ENCODE data around the gene CNNM4. TPM values are rescaled to one million over a fixed set of nuclear protein-coding genes. Genes with fewer than 3 reads are reported as not detected.

Gene CNNM4
- total RNA-seq, 1 donor, result 5.5 TPM

DNA sequence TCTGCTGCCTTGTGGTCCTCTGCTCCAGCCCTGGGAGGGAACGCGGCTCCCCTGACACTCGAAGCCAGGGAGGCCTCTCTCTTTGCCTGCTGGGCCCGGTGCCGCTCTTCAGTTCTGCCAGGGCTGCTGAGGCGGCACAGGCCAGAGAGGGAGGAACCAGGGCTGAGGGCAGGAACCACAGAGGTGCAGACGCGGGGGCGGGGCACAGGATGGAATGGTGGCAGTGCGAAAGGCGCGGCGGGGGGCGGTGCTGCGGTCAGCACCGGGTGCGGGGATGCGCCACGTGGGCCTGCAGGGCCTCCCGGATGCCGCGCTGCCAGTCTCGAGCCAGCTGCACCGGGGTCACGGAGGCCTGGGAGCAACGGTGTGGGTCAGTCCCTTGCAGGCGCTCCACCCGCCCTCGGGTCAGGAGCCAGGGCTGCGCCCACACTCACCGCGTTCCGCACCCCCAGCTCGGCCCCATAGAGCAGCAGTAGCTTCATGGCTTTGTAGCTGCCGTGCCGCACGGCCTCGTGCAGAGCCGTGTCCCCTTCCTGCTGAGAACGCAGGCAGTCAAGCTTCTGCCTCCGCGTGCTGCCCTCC lies 78.7 kb downstream of the CNNM4 start:
- Histone ChIP-seq H3K9me3 (ENCODE audit: low read depth, low read length) (no peaks in the 10 kb centered on the region), H3K4me3 (ENCODE audit: low read length) (no peak overlapping the region), H3K27me3 (ENCODE audit: insufficient read depth, low read length) (no peaks in the 10 kb centered on the region), H3K4me1 (ENCODE audit: insufficient read depth, low read length) (peaks cover 18% of the 10 kb centered on the region)

DNA sequence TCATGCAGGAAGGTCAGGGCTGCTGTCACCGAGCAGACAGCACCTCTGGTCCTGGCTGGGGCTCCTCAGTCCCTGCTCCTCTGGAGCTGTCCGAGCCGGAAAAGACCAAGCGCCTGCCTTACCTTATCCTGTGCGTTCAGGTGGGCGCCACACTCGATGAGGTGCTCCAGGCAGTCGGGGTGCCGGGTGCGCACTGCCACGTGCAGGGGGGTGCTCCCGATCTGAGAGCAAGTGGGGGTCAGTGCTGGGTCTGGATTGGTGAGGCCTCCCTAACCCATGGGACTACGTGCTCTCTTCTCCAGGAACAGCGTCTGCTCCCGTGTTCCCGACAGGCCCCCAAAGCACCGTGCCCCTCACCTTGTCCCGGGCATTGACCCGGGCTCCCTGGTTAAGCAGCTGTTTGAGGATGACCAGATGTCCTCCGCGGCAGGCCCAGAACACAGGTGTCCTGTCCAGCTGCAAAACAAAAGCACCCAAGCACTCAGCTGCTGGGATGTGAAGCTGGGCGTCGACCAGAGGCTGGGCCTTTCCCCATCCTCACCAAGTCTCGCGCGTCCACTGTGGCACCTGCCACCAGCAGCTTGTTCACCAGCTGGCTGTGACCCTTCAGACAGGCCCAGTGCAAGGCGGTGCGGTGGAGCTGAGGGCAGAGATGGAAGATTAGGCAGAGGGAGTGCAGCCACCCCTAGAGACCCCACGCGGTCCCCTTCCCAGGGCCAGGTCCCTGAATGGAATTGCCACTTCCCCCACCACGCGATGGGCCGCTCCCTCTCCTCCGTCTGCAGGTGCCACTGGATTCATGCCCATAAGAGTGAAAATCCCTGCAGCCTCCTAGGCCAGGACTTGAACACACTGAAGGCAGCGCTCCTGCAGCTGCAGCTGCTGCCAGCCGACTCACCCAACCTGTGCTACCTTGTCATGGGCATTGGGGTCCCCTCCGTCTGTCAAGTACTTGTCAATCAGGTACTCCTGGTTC lies 79.5 kb downstream of the CNNM4 start:
- Histone ChIP-seq H3K9me3 (ENCODE audit: low read depth, low read length) (no peaks in the 10 kb centered on the region), H3K4me3 (ENCODE audit: low read length) (no peak overlapping the region), H3K27me3 (ENCODE audit: insufficient read depth, low read length) (no peaks in the 10 kb centered on the region), H3K4me1 (ENCODE audit: insufficient read depth, low read length) (peaks cover 18% of the 10 kb centered on the region)

DNA sequence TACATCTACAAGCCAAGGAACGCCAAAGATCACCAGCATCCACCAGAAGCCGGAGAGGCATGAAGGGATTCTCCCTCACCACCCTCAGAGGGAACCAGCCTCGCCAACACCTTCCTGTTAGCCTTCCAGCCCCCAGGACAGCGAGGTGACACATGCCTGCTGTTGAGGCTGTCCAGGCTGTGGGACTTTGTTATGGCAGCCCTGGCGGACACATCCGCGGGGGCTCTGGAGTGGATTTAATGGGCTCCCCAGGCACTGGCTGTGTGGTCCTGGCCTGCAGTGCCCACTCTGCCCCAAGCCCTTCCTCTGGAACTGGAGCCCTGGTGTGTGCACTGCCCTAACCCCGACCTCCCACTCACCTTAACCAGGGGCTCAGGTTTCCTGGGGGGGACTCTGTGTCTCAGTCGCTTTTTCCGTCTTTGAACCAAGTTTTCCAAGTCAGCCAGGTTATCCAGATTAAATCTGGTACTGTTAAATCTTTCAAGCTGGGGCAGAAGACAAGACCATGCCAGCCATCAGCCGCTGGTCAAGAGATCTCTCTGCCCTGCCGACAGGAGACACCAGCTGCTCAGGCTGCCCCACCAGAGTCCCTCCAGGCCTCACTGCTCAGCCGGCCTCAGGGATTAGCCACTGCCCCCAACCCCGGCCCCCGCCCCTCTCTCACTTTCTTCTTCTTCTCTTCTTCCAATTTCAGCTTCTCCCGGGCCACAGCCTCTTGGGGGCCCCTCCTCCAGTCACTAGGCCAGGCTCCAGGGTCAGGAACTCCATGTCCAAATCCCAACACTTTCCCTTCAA lies 81.2 kb downstream of the CNNM4 start:
- Histone ChIP-seq H3K4me3 (ENCODE audit: low read length) (no peak overlapping the region), H3K27me3 (ENCODE audit: insufficient read depth, low read length) (no peaks in the 10 kb centered on the region), H3K4me1 (ENCODE audit: insufficient read depth, low read length) (peaks cover 18% of the 10 kb centered on the region), H3K9me3 (ENCODE audit: low read depth, low read length) (no peaks in the 10 kb centered on the region)

DNA sequence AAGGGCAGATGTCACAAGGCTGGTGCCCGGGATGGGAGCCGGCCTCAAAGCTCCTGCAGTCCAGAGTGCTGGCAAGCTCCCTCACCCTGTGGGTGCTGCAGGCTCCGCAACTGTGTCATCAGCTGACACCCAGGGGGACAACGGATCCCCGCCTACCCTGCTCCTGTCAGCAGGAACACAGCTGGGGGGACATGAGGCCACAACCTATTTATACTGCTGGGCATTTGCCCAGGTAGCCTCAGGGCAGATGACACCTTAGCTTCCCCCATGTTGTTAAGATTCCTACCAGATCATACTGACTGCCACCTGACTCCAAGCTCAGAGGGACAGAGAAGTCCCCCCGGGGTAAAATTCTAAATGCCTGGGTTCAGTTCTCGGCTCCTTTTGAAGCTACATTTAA lies 81.9 kb downstream of the CNNM4 start:
- no peaks in the 10 kb centered on the region for H3K9me3 ChIP-seq (ENCODE audit: low read depth, low read length)
- H3K4me1 ChIP-seq (ENCODE audit: insufficient read depth, low read length), result peaks cover 18% of the 10 kb centered on the region
- H3K4me3 ChIP-seq (ENCODE audit: low read length), result no peak overlapping the region
- no peaks in the 10 kb centered on the region for H3K27me3 ChIP-seq (ENCODE audit: insufficient read depth, low read length)

DNA sequence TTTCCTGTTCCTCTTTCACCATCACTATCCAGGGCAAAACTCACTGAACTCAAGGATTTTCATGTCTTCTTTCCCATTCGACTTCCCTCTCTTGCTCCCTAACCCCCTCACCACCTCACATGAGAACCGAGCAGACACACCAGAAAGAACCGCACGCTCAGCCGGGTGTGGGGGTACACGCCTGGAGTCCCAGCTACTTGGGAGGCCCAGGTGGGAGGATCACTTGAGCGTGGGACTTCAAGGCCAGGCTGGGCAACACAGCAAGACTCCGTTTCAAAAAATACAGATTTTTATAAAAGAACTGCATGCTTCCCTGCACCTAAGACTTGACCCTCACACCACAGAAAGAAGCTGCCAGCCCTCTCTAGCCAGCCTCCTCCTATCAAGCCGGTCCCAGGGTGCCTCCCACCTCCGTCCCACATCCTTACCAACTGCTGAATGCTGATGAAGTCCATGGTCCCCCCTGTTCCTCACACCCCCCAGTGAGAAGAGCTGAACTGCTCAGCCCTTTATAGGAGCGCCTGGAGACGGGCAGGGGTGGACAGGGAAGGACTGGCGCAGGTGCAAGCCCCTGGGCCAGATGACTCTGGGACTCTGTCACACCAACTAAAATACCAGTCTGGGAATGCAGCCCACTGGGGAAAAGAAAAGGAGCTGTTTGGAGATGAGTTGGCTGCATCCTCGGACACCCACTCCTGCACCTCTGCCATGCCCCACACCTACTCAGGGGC lies 83.0 kb downstream of the CNNM4 start, which contains the start of gene ANKRD23:
Gene ANKRD23, minus strand, starts transcription at position 484 of the 731 bp plus-strand sequence. Its CDS starts 29 bp downstream, at position 455.
- Histone ChIP-seq H3K4me3 (ENCODE audit: low read length) (no peak within 1 kb of the TSS), H3K9me3 (ENCODE audit: low read depth, low read length) (no peaks in the 10 kb centered on the region), H3K4me1 (ENCODE audit: insufficient read depth, low read length) (peaks cover 16% of the 10 kb centered on the region), H3K27me3 (ENCODE audit: insufficient read depth, low read length) (no peaks in the 10 kb centered on the region)

DNA sequence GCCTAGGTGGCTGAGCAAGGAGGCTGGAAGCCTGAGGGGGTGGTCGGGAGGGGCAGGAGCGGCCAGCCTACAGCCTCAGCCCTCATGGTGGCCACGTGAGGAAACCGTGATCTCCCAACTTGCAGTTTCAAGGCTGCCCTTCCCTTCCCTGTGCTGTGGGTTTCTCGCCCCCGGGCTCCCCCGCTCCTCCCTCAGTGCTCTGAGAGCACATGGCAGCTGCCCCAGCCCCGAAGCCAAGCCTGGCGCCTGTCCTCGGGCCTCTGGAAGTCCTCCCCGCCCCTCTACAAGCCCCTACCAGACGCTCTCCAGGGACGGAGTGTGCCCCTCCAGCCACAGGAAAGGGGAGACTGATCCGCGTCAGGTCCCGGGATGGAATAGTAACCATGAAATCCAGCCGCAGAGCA lies 83.7 kb downstream of the CNNM4 start:
- Histone ChIP-seq H3K4me3 (ENCODE audit: low read length) (no peak overlapping the region), H3K27me3 (ENCODE audit: insufficient read depth, low read length) (no peaks in the 10 kb centered on the region), H3K4me1 (ENCODE audit: insufficient read depth, low read length) (peaks cover 8% of the 10 kb centered on the region), H3K9me3 (ENCODE audit: low read depth, low read length) (no peaks in the 10 kb centered on the region)

DNA sequence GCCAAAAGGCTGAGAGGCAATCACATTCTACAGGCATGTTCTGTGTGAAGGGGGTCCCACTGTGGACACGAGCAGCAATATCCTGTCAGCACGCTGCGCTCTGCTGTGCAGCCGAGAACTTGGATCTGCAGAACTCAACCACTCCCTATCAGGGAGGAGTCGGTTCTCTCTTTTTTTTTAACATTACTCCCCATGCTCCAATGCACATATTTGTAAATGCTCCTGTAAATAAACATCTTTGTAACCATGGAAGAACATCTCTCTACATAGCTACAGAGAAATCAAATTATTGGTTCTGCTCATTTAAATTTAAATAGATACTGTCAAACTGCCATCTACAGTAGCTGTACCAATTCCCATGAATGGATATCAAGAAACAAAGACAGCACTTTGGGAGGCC lies 86.1 kb downstream of the CNNM4 start:
- no peaks in the 10 kb centered on the region for H3K9me3 ChIP-seq (ENCODE audit: low read depth, low read length)
- no peaks in the 10 kb centered on the region for H3K4me1 ChIP-seq (ENCODE audit: insufficient read depth, low read length)
- no peak overlapping the region for H3K4me3 ChIP-seq (ENCODE audit: low read length)
- no peaks in the 10 kb centered on the region for H3K27me3 ChIP-seq (ENCODE audit: insufficient read depth, low read length)

DNA sequence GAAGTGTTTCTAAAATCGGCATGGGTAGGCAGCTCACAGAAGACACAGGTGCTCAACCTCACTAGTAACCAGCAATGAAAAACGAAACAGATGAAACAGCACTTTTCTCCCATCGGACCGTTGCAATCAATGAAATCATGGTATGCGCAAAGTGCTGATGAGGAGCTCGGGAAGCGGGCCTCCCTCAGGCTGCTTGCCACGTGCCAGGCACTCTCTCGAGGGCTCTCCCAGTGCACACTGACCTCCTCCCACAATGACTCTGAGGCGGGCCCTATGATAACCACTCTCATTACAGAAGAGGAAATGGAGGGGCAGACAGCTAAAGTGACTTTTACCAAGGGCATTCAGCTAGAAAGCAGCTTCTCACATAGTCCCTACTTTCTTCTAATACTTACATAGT lies 86.9 kb downstream of the CNNM4 start:
- Histone ChIP-seq H3K4me3 (ENCODE audit: low read length) (no peak overlapping the region), H3K9me3 (ENCODE audit: low read depth, low read length) (no peaks in the 10 kb centered on the region), H3K27me3 (ENCODE audit: insufficient read depth, low read length) (no peaks in the 10 kb centered on the region), H3K4me1 (ENCODE audit: insufficient read depth, low read length) (no peaks in the 10 kb centered on the region)

DNA sequence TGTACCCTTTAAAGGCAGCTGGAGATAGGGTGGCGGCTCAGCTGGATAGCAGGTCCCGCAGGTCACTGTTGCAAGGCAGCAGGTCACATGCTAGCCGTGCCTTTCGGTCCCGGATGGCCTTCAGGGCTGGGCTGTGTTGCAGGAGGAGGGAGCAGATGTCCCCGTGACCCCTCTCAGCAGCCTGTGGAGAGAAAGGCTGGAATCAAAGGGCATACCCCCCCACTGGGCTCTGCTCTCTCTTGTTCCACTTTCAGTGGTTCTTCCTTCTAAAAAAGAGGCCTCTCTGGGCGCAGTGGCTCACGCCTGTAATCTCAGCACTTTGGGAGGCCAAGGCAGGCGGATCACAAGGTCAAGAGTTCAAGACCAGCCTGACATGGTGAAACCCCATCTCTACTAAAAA lies 87.6 kb downstream of the CNNM4 start:
- Histone ChIP-seq H3K4me3 (ENCODE audit: low read length) (no peak overlapping the region), H3K9me3 (ENCODE audit: low read depth, low read length) (no peaks in the 10 kb centered on the region), H3K27me3 (ENCODE audit: insufficient read depth, low read length) (no peaks in the 10 kb centered on the region), H3K4me1 (ENCODE audit: insufficient read depth, low read length) (no peaks in the 10 kb centered on the region)

DNA sequence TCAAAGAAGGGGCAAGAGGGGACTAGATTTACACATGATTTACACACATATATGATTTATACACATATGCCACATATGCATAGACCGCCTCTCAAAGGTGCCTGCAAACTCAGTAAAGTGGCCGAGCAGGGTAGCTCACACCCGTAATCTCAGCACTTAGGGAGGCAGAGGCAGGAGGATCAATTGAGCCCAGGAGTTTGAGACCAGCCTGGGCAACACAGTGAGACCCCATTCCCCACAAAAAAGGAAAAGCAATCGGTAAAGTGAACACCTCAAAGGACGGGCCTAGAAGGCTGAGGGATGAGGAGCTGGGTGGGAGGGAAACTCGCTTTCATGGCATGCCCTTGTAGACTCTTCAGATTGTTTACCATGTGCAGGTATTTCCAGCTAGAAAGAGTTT lies 92.0 kb downstream of the CNNM4 start:
- Histone ChIP-seq H3K9me3 (ENCODE audit: low read depth, low read length) (no peaks in the 10 kb centered on the region), H3K4me3 (ENCODE audit: low read length) (no peak overlapping the region), H3K27me3 (ENCODE audit: insufficient read depth, low read length) (no peaks in the 10 kb centered on the region), H3K4me1 (ENCODE audit: insufficient read depth, low read length) (peaks cover 14% of the 10 kb centered on the region)

DNA sequence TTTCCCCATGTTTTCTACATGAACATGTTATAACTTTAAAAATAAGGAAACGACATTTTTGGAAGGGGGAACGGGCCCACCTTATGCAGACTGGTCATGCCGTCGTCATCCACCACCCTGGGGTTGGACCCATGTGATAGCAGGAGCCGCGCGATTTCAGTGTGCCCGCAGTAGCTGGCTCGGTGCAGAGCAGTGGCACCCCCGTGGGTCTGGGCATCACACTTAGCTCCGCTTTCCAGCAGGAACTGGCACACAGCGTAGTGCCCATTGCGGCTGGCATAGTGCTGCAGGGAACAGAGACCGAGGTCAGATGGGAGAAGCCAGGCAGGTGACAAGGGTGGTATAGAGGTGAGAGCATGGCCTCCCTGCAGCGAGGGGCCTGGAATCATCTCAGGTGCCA lies 92.6 kb downstream of the CNNM4 start:
- H3K4me3 ChIP-seq (ENCODE audit: low read length), result no peak overlapping the region

DNA sequence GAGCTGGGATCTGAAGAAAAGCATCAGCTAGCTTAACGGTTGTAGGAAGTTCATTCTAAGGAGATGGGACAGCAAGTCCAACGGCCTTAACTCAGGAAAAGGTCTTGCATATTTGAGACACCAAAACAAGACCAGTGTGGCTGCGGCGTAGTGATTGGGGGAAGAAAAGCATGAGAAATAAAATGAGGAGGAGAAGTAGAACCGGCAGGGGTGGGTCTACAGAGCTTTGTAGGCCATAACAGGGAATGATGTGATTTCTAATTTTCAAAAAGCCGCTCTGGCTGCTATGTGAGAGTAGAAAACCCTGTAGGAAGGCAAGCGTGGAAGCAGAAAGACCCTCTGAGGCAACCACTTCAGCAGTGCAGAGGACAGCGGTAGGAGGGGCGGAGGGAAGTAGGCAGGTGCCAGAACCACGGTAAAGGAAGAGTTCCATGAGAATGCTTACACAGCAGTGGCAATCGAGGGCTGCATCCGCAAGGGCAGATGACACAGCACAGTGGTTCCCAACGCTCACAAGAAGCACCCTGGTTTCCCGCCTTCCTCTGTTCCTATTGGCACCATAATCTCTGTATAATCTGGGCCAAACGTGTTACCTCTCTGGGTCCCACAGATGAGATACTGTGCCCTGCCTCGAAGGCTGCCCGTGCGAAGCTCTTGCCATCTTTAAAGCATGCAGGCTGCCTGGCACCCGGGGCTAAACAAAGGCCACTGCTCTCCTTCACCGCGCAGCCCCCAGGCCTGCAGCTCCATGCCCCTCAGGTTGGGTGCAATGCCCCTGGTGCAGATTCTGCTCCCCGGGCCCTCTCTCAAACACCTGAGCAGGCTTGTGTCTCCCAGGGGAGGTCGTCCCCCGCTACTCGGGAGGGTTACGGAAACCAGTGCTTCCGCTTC lies 96.3 kb downstream of the CNNM4 start:
- no peaks in the 10 kb centered on the region for H3K27me3 ChIP-seq (ENCODE audit: insufficient read depth, low read length)
- peak overlapping the region; percentile 63 for H3K4me3 ChIP-seq (ENCODE audit: low read length)

More for the DNA sequence above, 92.6 kb downstream of the CNNM4 start:
- Histone ChIP-seq H3K27me3 (ENCODE audit: insufficient read depth, low read length) (no peaks in the 10 kb centered on the region), H3K4me1 (ENCODE audit: insufficient read depth, low read length) (peaks cover 14% of the 10 kb centered on the region), H3K9me3 (ENCODE audit: low read depth, low read length) (no peaks in the 10 kb centered on the region)

DNA sequence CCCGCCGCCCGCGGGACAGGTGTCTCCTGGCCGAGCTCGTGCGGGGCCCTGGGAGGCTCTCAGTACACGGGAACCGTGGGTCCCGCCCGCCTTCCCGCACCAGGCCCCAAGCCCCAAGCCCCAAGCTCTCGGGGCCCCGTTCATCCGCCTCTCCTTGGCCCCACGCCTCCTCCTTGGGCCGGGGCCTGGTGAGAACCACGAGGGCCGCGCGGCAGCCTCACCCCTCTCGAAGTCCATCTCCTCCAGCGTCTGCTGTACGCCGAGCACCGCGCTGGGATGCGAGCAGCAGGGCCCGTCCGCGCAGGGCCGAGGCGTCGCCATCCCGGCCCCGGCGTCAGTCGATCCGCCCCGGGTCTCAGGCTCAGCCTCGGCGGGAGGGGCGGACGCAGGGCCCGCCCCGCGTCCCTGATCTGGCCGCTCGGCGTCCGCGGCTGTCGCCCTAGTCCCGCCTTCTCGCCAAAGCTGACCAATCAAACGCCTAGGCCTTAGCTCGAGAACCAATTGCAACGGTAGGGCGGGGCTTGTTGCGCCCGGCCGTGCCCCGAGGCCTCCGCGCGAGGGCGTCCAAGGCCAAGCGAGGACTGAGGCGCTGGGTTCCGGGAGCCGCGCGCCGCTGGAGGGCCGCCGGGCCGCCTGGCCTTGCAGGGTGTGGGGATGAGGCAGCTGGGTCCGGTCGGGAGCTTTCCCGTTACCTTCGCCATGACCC lies 97.1 kb downstream of the CNNM4 start, which contains the start of gene ANKRD39:
Gene ANKRD39, minus strand, starts transcription at position 350 of the 706 bp plus-strand sequence. Its CDS starts 29 bp downstream, at position 321.
- H3K9me3 ChIP-seq (ENCODE audit: low read depth, low read length), result no peaks in the 10 kb centered on the region
- no peaks in the 10 kb centered on the region for H3K27me3 ChIP-seq (ENCODE audit: insufficient read depth, low read length)
- H3K4me3 ChIP-seq (ENCODE audit: low read length), result peak within 1 kb of the TSS; percentile 63
- H3K4me1 ChIP-seq (ENCODE audit: insufficient read depth, low read length), result peaks cover 34% of the 10 kb centered on the region

More for the DNA sequence above, 96.3 kb downstream of the CNNM4 start:
- Histone ChIP-seq H3K9me3 (ENCODE audit: low read depth, low read length) (no peaks in the 10 kb centered on the region), H3K4me1 (ENCODE audit: insufficient read depth, low read length) (peaks cover 26% of the 10 kb centered on the region)
